ENCODE results near the gene ZNF474.

ZNF474 gene

GRCh38 chr5:122085041-122085440 lies 44.3 kb upstream of the ZNF474 start:
- no peak for TF ChIP-seq PRDM6 (tag by site-specific recombination; IDR thresholded peaks at IDR 0.05)
- no peak for TF ChIP-seq ZNF280D (tag by site-specific recombination; IDR thresholded peaks at IDR 0.05)
- no peak for TF ChIP-seq SETDB1 (IDR thresholded peaks at IDR 0.05; ENCODE audit: insufficient read length, low read length)
- TF ChIP-seq ZNF26 (tag by site-specific recombination; IDR thresholded peaks at IDR 0.05) = no peak
- TF ChIP-seq ZNF571 (tag by site-specific recombination; IDR thresholded peaks at IDR 0.05) = no peak
- TF ChIP-seq ZNF558 (tag by site-specific recombination; IDR thresholded peaks at IDR 0.05) = no peak
- no peak for TF ChIP-seq ZNF645 (tag by site-specific recombination; IDR thresholded peaks at IDR 0.05)
- TF ChIP-seq ZNF473 (tag by site-specific recombination; IDR thresholded peaks at IDR 0.05) = no peak
- no peak for TF ChIP-seq ZNF366 (tag by site-specific recombination; conservative IDR thresholded peaks at IDR 0.05)
- no peak for TF ChIP-seq ZNF169 (tag by site-specific recombination; IDR thresholded peaks at IDR 0.05)
- H3K9me3 ChIP-seq (ENCODE audit: control insufficient read depth, insufficient read depth, low read depth, low read length) = no peaks in the 10 kb centered on the region

GRCh38 chr5:122089096-122090013 lies 40.0 kb upstream of the ZNF474 start:
- Histone ChIP-seq H3K4me1 (ENCODE audit: control insufficient read depth, insufficient read depth, low read length) (no peaks in the 10 kb centered on the region), H3K9me3 (ENCODE audit: control insufficient read depth, insufficient read depth, low read depth, low read length) (no peaks in the 10 kb centered on the region), H3K36me3 (ENCODE audit: control insufficient read depth in 2 of 2, insufficient read depth in 1 of 2, low read length in 2 of 2) (no peaks in the 10 kb centered on the region), H3K27ac (ENCODE audit: extremely low read depth, low read depth, low read length) (no peak overlapping the region), H3K4me3 (ENCODE audit: low read depth, low read length) (no peak overlapping the region)
- CTCF ChIA-PET = interaction anchor here (0.6 to 2.6 kb wide), 2 partner anchors 13 to 1335 kb away, joined by 3 to 9 read pairs; no protein-coding TSS in a partner anchor
- TF ChIP-seq SP7 (tag by site-specific recombination; IDR thresholded peaks at IDR 0.05) = peak; percentile 58
- no peak for TF ChIP-seq ZNF184 (tag by site-specific recombination; IDR thresholded peaks at IDR 0.05)
- POLR2A ChIA-PET = no interaction called here

More at GRCh38 chr5:122085041-122085440, 44.3 kb upstream of the ZNF474 start:
- H3K4me1 ChIP-seq (ENCODE audit: control insufficient read depth, insufficient read depth, low read length) = no peaks in the 10 kb centered on the region
- H3K36me3 ChIP-seq (ENCODE audit: control insufficient read depth in 2 of 2, insufficient read depth in 1 of 2, low read length in 2 of 2) = no peaks in the 10 kb centered on the region
- H3K27ac ChIP-seq (ENCODE audit: extremely low read depth, low read depth, low read length) = no peak overlapping the region
- ChIA-PET POLR2A (no interaction called here), CTCF (interaction anchor here (0.6 to 1.2 kb wide), 4 partner anchors 8 to 482 kb away, joined by 3 to 4 read pairs (median 3); no protein-coding TSS in a partner anchor)
- H3K4me3 ChIP-seq (ENCODE audit: low read depth, low read length) = no peak overlapping the region

Data from HEK293 (cell line).